COLO668 (cell line): Measurements from ENCODE around the gene MRPL14.

Source experiments
- DNase-seq: peaks from one replicate; lab custom pipeline; 2025; ENCODE audit not compliant: unreplicated experiment; lab: John Stamatoyannopoulos, UW

Gene MRPL14

GRCh38 chr6:44067173-44068139, 59.8 kb downstream of the MRPL14 start:
- DNase-seq: no peak

GRCh38 chr6:44066394-44067172, 60.7 kb downstream of the MRPL14 start:
- DNase-seq: no peak

GRCh38 chr6:44065443-44066140, 61.7 kb downstream of the MRPL14 start:
- DNase-seq: no peak

- DNase-seq: no peak
These were observed 62.3 kb downstream of the MRPL14 start for GRCh38 chr6:44064948-44065272.

GRCh38 chr6:44064089-44064947, 62.9 kb downstream of the MRPL14 start:
- DNase-seq: no peak

GRCh38 chr6:44063561-44064059, 63.6 kb downstream of the MRPL14 start:
- no peak for DNase-seq
